Pancreas (tissue), 10 donors: Measurements from ENCODE around the gene VPS13D. TPM values are rescaled to one million over a fixed set of nuclear protein-coding genes. Genes with fewer than 3 reads are reported as not detected.

ENCODE experiments used
- ATAC-seq, 4 donors: fragments of 200-7000 bp; cut with Tn5 transposase; one replicate each; pipeline versions ENCODE4 v1.8.0 to v1.9.1; 2020; ENCODE audit warnings: mild to moderate bottlenecking in 4 of 4, moderate library complexity in 4 of 4
- DNase-seq, 6 donors: peaks; one replicate each; pipeline ENCODE4 v3.0.0-alpha.2; 2020
- FAIRE-seq: peaks from 2 replicates; lab custom pipeline; 2012; peaks lifted over from hg19 to GRCh38; lab: Jason Lieb, UNC
- H3K27ac ChIP-seq, 4 donors: fragments of 200-600 bp; sonication (generic); 1 replicate in 3 of 4; 2 replicates in 1 of 4; pipeline versions ENCODE4 v1.5.0 to v1.8.0; 2020
- H3K27me3 ChIP-seq, 4 donors: fragments of 200-600 bp; one replicate each; pipeline ENCODE4 v1.8.0; 2021
- H3K36me3 ChIP-seq, 3 donors: fragments of 200-600 bp; sonication (generic) in 1 of 3; one replicate each; pipeline versions ENCODE4 v1.5.0 to v1.8.0; 2020 to 2021
- H3K4me1 ChIP-seq, 3 donors: fragments of 200-600 bp; one replicate each; pipeline ENCODE4 v1.8.0; 2021
- H3K4me3 ChIP-seq, 4 donors: fragments of 200-600 bp; sonication (generic) in 2 of 4; one replicate each; pipeline versions ENCODE4 v1.5.0 to v1.8.0; 2020 to 2021
- H3K9me3 ChIP-seq, 4 donors: fragments of 200-600 bp; one replicate each; pipeline ENCODE4 v1.8.0; 2021
- CTCF ChIP-seq, 4 donors: fragments of 200-600 bp; sonication (generic) in 3 of 4; IDR thresholded peaks; one replicate each; pipeline versions ENCODE4 v1.5.0 to v1.8.0; 2021; ENCODE audit warnings: antibody characterized with exemption in 4 of 4
- WGBS, 2 donors: extraction: QIAGEN DNeasy Blood & Tissue Kit; methylation state at CpG; one replicate each; pipeline ENCODE4 v1.1.7; 2013; 5-methylcytosine and 5-hydroxymethylcytosine counted together
- intact Hi-C, 3 donors: fragments of 100-400 bp; cut with DNase I; formaldehyde crosslinking; loops; one replicate each; pipeline versions ENCODE4 v1.11.1 to v1.14.2; 2022
- polyA plus RNA-seq, 2 donors: library from polyadenylated mRNA; stranded (reverse); fragments of 200-250 nt; gene quantifications; one replicate each; pipeline ENCODE4 v1.2.3, GENCODE V29; 2013
- total RNA-seq, 6 donors: library from RNA; stranded (reverse); fragmentation: NEBNext Ultra II Directional in 4 of 6; extraction: Animal tissue kit (Norgen Biotek cat#: 25700) in 4 of 6; gene quantifications; one replicate each; pipeline versions ENCODE4 v1.2.1 to v1.2.4, GENCODE V29; 2021 to 2023
- donor health status: healthy with polysubstance abuse.
- donor health status: DM: no; HTN: no; CAD: no; lungs with moderate emphysema.
- donor health status: DM: no; HTN: no; CAD: no.
- donor health status: control.
- donor health status: control.
- donor health status: Bipolar disorder and iron deficiency.
- donor health status: DM: yes; HTN: yes; CAD: no.
- donor health status: DM: no; HTN: no; CAD: no.
- donor health status: DM: no; HTN: no; CAD: no.
- donor health status: DM: yes; HTN: yes; CAD: no.

Gene VPS13D
- total and polyA plus RNA-seq, 8 donors: 13.7 to 39.0 (median 24.8) TPM

GRCh38 chr1:12203216-12204007 is 26.4 kb upstream of the VPS13D start:
- 76 to 88% methylated on average over 20 of the region's 20 CpGs for WGBS, 2 donors
- H3K36me3 ChIP-seq: no peaks in the 10 kb centered on the region
- no peak overlapping the region for H3K4me3 ChIP-seq
- FAIRE-seq (no peak), DNase-seq (no peak), ATAC-seq (no peak)
- no peaks in the 10 kb centered on the region for H3K27me3 ChIP-seq
- no peaks in the 10 kb centered on the region for H3K4me1 ChIP-seq
- no peak for TF ChIP-seq CTCF (IDR thresholded peaks at IDR 0.05)
- no peaks in the 10 kb centered on the region for H3K9me3 ChIP-seq
- no peak overlapping the region for H3K27ac ChIP-seq
- intact Hi-C loops: loop anchor here in 1 of 3 donors (10.0 kb wide), 1 partner anchor 79 kb away; no protein-coding TSS in a partner anchor

- no peak for FAIRE-seq
- H3K36me3 ChIP-seq: no peaks in the 10 kb centered on the region
- intact Hi-C loops: loop anchor here in 1 of 3 donors (10.0 kb wide), 1 partner anchor 79 kb away; no protein-coding TSS in a partner anchor
- H3K9me3 ChIP-seq: no peaks in the 10 kb centered on the region
- ATAC-seq: no peak
- no peak overlapping the region for H3K4me3 ChIP-seq
- no peaks in the 10 kb centered on the region for H3K27me3 ChIP-seq
- no peak overlapping the region for H3K27ac ChIP-seq
- DNase-seq: no peak
- H3K4me1 ChIP-seq: no peaks in the 10 kb centered on the region
- no peak for TF ChIP-seq CTCF (IDR thresholded peaks at IDR 0.05)
- WGBS, 2 donors: 72 to 88% methylated on average over 7 of the region's 7 CpGs
These were observed 25.7 kb upstream of the VPS13D start for GRCh38 chr1:12204140-12204539.

GRCh38 chr1:12204754-12205658 is 24.8 kb upstream of the VPS13D start:
- no peaks in the 10 kb centered on the region for H3K27me3 ChIP-seq
- no peak for TF ChIP-seq CTCF (IDR thresholded peaks at IDR 0.05)
- H3K4me1 ChIP-seq: no peaks in the 10 kb centered on the region
- WGBS, 2 donors: 60 to 70% methylated on average over 7 of the region's 7 CpGs
- ATAC-seq: no peak
- no peak overlapping the region for H3K4me3 ChIP-seq
- H3K36me3 ChIP-seq: no peaks in the 10 kb centered on the region
- no peaks in the 10 kb centered on the region for H3K9me3 ChIP-seq
- intact Hi-C loops: loop anchor here in 1 of 3 donors (10.0 kb wide), 1 partner anchor 80 kb away; no protein-coding TSS in a partner anchor
- DNase-seq: no peak
- H3K27ac ChIP-seq: no peak overlapping the region
- no peak for FAIRE-seq

- H3K27me3 ChIP-seq: no peaks in the 10 kb centered on the region
- no peak for FAIRE-seq
- H3K4me1 ChIP-seq: no peaks in the 10 kb centered on the region
- intact Hi-C loops: loop anchor here in 1 of 3 donors (10.0 kb wide), 1 partner anchor 81 kb away; no protein-coding TSS in a partner anchor
- TF ChIP-seq CTCF (IDR thresholded peaks at IDR 0.05): no peak
- ATAC-seq: no peak
- H3K36me3 ChIP-seq: no peaks in the 10 kb centered on the region
- DNase-seq: no peak
- no peak overlapping the region for H3K4me3 ChIP-seq
- no peaks in the 10 kb centered on the region for H3K9me3 ChIP-seq
- H3K27ac ChIP-seq: no peak overlapping the region
- 70 to 86% methylated on average over 5 of the region's 5 CpGs for WGBS, 2 donors
These were observed 23.6 kb upstream of the VPS13D start for GRCh38 chr1:12206238-12206637.
